ENCODE measurements around the gene OCA2.
"Not testable (repeated sequence)": the region's sequence is repeated elsewhere in the genome, so short reads cannot be mapped to it uniquely, and the experiment has no call there.

The OCA2 gene

DNA sequence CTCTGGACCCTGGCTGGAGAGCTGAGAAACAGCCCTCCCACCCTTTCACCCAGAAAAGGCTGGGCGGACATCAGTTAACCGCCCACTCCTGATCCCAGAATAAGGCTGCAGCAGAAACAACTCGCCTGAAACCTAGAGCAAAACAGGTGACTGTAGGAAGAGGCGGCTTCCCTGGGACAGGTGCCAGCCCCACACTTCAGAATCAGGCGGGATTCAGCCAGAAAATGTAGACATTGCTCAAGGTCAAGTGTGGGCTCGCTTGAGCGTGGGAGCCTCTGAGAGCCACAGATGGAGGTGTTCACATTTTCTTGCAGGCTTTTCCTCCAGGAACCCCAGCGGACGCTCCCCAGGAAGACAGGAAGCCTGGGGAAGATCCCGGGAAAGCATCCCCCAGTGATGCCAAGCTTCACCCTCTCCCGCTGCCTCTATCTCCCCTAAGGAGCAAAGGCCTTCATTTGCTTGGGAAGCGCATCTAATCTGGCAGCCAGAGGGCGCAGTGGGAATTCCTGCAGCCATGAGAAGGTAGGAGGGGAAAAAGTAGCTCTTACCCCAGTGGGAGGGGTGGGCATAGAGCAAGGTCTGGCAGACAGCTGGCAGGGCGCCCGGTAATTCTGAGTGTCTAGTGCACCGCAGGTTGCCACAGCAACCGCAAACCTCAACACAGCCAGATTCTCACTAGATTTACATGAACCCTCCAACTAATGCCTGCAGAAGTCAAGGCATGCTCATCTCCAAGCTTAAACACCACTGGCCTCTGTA is 77.7 kb downstream of the OCA2 start:
- no peak for DNase-seq

DNA sequence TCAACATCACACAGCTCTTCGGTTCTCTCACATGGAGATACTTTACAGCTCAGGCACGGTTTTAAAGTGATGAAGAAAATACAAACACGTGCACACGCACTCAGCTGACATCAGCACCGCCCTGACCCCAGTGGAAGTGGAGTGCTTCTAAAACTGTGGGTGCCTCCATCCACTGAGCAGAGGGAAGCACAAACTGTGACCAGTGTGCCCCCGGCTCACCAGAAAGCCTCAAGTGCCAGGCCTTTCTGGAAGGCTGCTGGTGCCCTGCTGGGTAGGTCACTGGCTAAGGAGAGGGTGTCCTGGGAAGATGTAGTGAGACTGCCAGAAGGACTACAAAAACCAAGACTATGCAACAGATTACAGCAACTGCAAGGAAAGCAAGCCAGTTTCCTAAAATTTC is 78.5 kb downstream of the OCA2 start:
- no peak for DNase-seq

DNA sequence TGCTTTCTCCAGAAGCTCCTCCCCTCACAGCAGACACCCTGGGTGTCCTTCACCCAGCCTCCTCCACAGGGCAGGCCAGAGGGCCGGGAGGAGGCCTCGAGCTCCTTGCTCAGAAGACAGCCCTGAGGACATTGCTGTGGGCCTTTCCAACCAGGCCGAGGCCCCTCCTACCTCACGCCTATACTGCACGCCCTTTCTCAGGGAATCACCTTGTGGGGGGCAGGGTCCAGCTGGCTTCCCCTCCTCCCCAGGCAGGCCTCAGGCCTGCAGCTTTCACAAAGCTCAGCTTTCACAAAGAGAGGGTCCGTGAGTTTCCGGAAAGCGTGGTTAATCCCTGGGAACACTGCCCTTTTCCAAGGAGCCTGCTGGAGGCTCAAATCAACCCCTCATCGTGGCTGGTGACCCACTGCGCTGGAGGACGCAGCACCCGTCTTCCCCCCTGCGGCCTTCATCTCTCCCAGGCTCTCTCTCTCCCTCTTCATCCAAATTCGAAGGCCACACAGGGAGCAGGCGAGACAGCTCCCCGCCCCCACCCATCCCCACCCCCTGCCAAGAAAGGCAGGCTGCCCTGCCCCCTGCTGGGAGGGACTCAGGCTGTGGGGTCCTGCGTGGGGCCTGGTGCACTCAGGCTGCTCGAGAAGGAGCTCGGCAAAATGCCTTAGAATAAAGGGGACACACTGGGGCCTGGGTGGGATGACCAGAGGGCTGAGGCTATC is 79.4 kb downstream of the OCA2 start:
- no peak for DNase-seq

DNA sequence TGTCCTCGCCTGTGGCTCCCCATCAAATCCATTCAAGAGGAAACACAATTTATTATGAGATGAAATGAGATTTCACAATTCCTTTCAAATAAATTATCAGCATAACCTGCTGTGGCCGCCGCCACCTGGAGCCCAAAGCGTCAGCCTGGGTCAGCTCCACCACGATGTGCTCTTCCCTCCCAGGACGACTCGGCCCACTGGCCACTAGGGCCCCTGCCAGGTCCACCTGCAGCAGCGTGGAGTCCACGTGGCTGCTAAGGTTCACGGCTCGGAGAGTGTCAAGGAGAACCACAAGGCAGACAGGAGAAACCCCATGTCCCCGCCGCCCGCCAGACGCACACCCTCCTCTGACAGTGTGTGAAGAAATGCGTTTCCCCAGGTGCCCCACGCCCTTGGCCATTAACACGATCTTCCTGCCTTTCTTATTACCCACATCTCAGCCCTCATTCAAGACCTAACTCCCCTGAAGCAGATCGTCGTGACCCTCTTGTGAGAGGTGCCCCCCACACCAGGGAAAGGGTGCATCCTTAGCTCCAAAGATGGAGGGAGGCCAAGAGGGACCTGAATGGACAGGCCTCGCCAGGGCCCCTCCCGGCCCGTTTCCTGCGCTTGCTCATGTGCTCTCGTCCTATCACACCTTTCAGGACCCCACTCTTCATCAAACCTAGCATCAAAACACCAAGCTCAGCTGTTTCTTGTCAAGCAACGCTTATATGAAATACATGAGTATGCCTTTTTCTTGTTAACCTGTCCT is 80.6 kb downstream of the OCA2 start:
- no peak for DNase-seq

DNA sequence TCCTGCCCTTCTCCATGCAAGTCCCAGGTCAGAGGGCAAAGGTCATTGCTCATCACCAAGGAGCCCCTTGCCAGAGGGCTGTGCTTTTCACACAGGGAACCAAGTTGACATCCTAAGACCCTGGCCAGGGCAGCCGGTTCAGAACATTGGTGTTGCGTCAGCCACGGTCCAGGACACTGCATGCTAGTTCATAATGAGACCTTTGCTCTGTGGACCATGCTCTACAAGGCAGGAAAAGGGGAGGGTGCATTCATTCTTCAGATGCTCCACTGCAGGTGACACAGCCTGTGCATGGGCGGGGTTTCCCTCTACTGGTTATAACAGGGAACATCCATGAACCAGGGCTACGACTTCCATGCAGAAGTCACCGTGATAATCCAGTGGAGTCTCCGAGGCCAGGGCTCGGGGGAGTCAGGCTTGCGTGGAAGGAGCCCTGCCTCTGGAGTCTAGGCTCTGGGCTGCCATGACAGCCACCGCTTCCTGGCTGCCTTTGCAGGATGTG is 81.6 kb downstream of the OCA2 start:
- no peak for DNase-seq

DNA sequence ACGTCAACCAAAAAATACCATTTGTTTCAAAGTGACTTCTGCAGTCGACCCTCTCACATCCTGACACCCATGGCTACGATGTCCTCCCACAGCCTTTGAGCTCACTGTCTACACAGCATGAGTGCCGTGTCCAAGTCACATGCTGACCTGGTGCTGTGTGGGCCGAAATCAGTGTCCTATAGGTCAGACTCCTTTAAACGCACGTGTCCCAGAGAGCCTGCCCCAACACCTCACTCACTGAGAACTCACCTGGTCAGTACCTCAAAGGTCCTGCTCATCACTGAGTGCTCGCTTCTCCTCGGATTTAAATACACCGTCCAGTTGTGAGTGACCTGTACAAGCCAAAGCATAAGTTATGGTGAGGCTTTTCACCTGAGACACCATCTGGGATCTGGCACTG is 83.3 kb downstream of the OCA2 start:
- DNase-seq: no peak

DNA sequence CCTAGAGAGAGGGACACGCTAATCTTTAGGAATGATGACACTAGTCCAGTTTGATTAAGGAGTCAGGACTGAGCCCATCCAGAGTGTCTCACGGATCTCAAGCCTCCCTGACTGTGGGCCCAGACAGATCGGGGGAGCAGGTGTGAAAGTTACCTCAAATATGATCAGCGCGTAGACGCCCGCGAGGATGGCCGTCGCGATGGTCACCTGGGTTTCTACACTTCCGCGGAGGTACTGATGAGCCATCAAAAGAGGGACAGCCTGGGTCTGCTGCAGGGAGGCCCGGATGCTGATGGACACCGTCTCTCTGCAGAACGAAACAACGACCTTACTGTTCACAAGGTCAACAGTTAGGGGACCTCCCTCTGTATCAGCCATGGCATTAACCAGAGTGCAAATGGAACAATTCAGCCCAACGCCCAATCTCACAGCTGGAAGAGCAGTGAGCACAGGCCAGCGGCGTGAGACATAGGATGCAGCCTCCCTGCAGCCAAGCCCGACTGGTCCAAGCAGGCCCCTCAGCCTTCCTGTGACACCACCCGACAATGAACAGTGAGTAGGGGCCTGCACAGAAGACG is 84.4 kb downstream of the OCA2 start:
- DNase-seq: no peak

DNA sequence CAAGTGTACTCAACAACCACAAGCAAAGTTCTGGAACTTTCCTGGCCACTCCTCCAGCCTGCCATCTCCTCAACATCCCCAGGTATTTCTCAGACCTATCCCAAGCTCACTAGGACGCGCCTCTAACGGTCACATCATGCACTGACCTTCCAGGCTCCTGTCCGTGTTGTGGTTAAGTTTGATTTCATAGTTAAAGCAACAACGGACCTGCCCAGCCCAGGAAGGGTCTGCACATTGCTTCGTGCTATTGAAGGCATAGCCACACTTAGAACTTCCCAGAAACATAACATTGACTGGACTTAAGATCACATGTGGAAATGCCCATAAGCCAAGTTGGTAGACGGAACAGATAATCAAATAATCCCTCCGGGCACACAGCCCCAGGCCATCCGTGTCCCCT is 85.1 kb downstream of the OCA2 start:
- no peak for DNase-seq

DNA sequence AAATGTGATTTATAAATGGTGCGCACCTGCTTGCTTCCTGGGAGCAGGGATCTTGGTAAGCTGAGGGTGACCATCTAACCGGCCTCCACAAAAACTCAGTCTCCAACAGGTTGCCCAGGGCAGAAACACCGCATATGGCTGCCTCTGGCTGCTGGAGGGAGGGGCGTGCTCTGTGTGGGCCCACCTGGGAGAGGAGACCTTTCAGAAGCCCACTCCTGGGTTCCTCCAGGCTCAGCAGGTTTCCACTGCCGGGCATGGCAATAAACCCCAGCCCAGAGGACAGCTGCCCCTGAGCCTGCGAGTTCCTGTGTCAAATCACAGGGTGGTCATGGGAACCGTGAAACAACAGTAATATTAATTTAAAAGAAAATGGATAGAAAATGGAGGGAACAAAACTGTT is 85.6 kb downstream of the OCA2 start:
- DNase-seq: no peak

DNA sequence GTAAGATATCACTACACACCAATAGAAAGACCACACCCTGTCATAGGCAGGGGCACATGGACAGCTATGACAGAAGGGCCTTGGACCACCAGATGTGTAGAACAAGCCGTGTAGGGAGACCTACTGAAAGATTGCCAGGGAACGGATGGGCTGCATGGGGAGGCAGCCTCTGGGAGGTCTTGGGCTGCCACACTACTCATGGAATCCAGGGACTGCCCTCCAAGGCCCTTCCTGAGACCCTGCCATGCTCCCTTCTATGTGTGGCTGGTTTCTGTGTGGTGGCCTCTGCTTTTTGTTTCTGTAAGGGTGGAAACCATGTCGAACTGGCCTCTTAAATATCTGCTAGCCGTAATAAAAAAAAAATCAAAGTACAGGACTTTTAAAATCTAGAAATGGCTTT is 86.9 kb downstream of the OCA2 start:
- DNase-seq: no peak

DNA sequence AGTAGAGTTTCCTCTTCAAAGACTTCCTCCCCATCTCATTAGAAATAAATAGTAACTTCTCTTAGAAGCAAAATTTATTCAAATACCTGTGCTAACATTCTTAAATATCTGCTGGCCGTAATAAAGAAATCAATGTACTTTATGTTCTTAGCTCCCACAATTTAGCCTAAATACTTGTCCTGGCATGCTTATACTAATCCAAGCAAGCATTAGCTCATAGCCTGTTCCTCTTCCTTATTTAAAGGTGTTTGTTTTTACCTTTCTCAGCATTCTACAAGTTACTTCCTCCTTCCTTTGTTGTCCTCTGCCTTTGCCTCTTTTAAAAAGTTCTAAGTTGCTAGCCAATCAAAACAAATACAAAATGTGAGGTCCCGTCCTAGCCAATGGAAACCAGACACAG is 90.9 kb downstream of the OCA2 start:
- not testable (repeated sequence) for DNase-seq

DNA sequence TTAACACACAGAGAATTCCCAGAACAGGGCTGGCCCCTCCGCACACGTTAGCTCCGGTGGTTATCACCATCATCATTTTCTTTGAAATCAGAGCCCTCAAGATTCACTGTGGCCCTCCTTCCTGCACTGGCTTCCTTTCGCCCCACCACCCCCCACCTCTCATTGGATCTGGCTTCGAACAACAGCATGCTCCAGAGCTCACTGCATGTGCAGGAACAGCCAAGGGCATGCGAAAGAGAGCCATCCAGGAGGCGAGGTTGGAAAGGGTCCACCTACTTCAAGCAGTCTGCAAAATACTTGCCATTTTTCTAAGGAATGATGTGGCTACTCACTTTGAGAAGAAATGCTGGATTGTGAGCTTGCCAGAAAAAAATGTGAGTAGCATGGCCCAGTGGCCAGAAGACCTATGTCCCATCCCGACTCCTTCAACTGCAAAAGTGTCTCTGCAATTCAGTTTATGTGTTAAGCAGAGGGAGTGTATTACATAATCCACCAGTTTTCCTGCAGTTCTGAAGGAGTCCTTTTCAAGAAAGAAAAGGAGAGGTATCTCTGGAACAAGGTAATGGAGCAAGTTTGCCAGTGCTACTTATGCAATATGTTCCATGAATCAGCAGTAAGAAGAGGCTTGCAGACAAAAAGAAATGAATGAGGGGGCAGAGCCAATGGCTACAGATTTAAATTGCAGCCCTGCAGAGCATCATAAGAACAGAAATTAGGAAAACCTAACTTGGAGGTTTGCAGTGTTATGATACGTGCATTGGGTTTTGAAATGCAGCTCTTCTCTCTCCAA is 92.8 kb downstream of the OCA2 start:
- no peak for DNase-seq

DNA sequence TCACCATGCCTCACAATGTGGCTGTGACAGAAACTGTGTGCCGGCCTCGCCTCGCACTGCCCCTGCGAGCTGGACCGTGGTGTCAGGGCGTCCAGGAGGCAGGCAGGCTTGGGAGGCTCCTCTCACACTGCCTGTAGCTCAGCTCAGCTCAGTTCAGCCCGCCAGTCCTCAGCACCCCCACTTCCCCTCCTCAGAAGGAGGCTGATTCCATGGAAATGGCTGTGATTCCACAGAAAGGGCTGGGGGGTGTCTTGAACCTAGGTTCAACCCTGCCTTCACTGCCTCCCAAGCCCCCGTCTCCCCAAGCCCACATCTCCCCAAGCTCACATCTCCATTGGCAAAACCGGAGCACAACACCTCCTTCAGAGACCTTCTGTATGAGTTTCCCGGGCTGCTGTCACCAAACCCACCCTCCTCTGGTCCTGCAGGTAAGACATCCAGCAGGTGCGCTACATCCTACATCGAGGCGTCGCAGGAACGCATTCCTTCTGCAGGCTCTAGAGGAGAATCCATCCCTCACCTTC is 94.0 kb downstream of the OCA2 start:
- DNase-seq: no peak

DNA sequence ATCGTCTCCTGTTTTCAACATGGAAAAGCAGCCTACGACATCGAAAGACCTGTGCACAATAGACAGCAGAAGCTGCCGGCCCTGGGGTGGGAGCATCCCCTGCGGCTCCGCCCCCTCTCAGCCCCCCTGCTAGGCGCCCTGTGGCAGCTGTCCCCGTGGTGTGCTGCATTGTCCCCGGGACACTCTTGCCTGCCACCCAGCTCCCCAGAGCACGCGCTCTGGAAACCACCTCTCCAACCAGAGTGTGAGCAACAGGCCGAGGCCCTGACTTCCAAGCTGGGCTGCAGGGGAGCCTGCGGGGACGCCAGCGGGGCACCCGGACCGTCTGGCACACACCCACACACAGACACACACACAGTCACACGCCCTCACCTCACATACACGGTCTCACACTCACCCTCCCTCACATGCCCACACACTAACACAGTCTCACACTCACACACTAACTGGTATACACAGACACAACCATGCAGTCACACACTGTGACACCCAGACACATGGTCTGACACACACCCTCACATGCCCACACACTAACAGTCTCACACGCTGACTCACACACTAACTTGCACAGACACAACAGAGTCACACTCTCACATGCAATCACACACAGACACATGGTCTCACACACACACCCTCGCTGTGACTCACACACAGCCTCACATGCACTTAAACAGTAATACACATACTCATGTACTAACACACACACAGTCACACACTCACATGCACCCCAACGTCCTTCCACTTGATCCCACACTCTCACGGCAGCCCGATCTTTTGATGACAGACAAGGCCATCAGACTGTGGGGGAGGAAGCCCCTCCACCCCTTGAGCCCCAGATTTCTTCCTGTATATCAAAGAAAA is 94.7 kb downstream of the OCA2 start:
- no peak for DNase-seq

DNA sequence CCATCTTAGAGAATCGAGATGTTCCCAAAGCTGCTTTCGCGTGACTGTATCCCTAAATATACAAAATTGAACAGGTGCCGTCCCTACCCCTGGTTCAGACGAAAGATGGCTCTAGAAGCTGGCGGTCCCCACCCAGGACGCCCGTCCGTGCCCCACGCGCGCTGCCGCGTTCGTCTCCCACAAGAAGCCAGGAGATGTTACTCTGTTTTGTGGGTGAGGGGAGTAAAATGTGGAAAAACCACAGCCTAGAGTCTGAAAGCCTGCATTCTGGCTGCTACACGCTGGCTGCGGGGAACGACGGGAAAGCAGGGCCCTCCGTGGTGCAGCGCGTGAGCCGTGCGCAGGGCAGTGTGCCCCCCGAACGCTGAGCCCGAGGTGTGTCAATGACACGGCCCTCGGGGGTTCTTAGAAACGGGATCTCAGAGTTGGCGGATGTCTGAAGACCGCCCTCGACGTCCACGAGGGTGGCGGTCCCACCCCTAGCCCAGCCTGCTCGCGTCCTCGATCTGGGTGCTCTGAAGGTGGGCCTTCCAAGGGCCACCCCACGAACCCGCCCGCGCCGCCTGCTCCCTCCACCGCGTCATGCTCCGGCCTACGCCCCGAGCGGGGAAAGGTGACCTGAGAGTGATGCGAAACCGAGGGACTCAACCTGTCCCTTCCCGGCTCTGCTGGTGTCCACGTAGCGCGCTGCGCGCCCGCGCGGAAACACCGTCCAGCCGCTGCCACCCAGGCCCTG is 95.6 kb downstream of the OCA2 start:
- no peak for DNase-seq

DNA sequence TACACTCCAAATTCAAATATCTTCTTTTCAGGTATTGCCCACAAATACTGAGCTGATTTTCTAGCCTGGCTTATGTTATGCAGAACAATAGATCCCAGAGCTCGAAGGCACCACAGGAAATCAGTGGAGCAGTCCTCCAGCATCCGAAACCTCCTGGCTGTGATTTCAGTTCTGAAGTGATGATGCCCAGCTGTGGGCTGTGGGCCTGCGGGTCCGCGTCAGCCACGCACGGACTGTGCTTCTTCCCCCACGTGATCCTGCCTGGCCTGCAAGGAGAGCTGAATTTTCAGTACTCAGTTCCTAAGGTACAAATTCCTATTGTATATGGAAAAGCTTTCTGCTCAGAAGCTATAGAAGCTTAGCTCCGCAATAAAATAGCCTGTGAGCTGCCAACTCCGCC is 96.2 kb downstream of the OCA2 start:
- no peak for DNase-seq

DNA sequence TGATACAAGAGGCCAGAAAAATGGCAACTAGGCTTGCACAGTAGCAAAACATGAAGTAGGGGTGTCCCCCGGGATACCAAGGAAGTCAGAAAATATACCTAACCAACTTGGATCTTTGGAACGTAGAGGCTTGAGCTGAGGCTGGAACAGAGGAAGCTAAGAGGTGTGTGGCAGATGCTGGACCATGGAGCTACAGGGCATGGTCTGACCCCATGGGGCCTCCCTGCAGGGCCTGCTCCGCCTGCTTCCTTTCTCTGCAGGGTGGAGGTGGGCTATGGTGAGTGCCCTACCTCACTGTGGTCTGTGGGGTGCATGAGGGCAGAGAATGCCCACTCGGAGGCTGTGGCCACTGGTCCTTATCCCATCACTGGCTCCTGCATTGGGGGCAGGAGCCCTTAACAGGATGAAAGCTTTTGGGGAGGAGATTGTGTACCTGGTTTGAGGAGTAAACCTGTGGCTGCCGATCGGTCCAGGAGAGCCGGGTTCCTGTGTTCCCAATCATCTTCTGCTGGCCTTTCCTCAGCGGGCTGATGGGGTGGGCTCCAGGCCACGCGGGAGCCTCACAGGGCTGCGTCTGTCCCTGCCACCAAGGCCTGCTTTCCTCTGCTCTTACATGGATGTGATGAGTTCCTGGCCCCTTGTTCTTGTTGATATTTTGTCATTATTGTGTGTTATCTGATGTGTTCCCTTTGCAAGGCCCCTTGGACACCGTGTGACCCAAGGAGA is 96.8 kb downstream of the OCA2 start:
- no peak for DNase-seq

DNA sequence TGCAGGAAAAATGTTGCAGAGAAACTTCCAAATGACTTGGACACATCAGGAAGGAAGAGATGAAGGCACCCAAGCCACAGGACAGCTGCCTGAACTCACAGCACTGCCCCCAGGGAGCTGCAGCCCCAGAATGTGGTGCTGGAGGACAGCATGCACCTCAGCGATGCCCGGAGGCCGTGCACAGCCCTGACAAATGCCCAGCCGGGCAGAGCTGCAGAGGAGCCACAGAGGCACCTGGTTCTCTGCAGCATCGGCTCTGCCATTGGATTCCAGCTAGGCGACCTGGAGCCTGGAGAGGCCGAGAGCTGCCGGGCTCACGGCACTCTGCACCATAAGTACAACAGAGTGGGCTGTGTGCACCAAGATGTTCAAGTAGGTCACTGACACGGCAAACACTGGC is 97.5 kb downstream of the OCA2 start:
- DNase-seq: no peak

DNA sequence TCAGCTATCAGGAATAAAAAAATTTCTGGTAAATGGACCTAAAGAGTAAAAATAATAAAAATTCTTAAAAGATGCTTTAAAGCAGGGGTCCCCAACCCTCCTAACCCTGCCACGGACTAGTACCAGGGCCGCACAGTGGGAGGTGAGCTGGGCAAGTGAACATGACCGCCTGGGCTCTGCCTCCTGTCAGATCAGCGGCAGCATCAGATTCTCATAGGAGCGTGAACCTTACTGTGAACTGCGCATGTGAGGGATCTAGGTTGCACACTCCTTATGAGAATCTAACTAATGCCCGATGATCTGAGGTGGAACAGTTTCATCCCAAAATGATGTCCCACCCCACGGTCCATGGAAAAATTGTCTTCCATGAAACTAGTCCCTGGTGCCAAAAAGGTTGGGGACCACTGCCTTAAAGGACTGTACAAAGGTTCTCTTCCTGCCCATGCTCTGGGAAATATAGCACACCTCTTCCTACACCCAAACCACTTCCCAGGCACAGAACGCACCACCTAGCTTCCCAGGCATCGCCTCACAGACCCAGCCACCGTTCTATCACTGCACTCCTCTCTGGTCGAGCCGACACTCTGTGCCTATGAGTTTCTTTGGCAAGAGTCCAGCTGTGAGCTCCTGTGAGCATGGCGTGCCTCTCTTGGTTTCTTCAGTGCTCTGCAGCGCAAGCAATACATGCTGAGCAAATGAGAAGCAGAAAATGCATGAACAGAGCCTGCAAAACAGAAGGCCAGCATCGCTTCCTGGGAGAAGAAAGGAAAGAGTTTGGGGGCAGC is 104.9 kb downstream of the OCA2 start:
- no peak for DNase-seq

Measured in CD4-positive, alpha-beta T cell treated with Interleukin-4 for 1 hour (primary cell).